GM12801 (cell line): ENCODE measurements around the gene LIX1L.

ENCODE experiments used
- TF ChIP-seq, protein P1 (sequence below): IDR thresholded peaks from one replicate; pipeline ENCODE4 v1.5.1; 2011; ENCODE audit warnings: control low read depth; ENCODE audit not compliant: insufficient read length; ENCODE audit errors: extremely low read depth

LIX1L gene

DNA sequence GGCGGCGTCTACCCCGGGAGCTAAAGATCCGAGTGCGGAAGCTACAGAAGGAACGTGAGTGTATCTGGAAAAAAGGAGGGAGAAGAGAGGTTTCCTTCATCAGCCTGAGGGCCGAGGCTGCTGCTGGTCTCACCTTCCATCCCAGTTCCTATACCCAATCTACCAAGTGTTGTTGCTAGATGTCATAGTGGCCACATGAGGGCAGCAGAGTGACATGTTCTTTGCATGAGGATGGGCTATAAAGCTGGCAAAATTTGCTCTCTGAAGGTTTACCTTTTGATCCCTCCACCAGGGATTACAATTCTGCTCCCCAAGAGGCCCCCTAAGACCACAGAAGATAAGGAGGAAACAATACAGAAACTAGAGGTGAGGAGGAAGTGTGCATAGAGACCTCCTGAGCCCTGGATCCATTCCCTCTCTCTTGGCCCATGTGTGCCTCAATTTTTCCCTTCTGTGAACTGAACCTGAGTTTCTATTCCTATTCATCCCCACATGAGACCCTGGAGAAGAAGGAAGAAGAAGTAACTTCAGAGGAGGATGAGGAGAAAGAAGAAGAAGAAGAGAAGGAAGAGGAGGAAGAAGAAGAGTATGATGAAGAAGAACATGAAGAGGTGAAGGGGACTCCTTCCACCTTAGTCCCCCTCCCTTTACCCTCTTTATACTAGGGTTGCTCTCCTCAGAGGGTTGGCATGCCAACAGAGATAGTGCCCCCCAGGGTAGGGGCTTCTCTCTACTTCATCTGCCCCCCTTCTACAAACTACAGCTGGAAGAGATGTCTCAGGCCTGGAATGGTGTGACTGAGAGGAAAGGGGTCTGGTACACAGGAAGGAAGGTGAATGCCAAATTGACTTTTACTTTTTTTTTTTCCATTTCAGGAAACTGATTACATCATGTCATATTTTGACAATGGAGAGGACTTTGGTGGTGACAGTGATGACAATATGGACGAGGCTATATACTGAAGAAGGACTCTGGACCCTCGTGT lies 20.0 kb upstream of the LIX1L start:
- TF ChIP-seq, protein P1, sequence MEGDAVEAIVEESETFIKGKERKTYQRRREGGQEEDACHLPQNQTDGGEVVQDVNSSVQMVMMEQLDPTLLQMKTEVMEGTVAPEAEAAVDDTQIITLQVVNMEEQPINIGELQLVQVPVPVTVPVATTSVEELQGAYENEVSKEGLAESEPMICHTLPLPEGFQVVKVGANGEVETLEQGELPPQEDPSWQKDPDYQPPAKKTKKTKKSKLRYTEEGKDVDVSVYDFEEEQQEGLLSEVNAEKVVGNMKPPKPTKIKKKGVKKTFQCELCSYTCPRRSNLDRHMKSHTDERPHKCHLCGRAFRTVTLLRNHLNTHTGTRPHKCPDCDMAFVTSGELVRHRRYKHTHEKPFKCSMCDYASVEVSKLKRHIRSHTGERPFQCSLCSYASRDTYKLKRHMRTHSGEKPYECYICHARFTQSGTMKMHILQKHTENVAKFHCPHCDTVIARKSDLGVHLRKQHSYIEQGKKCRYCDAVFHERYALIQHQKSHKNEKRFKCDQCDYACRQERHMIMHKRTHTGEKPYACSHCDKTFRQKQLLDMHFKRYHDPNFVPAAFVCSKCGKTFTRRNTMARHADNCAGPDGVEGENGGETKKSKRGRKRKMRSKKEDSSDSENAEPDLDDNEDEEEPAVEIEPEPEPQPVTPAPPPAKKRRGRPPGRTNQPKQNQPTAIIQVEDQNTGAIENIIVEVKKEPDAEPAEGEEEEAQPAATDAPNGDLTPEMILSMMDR = no peak

DNA sequence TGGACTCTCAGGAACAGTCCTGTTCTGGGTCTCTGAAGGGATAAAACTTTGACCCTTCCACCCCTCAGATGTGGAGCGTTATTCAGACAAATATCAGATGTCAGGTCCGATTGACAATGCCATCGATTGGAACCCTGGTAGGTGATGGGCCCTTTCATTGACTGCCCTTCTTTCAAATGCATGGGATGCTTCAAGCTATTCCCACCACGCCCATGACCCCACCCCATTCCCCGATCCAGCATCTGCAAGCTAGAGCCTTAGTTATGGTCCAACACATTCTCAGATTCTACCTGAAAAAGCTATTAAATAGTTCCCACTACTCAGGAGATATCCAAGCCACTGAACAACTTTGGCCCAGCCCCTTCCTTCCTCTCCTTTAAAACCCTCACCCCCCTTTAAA lies 19.2 kb upstream of the LIX1L start:
- TF ChIP-seq, protein P1 = no peak

DNA sequence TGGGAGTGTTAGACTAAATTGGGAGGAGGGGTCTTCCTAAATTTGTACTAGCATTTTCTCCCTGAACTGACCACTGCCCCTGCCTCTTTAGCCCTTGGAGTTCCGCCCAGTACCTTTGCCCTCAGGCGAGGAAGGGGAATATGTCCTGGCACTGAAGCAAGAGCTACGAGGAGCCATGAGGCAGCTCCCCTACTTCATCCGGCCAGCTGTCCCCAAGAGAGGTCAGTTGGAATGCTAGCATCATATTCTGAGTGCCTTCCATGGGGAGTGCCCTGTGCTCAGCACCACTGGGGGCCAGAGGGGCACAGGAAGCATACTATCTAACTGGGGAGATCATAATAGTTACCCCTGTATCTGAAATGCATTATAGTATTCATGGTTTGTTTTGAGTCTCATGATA lies 17.4 kb upstream of the LIX1L start:
- TF ChIP-seq, protein P1 = no peak

DNA sequence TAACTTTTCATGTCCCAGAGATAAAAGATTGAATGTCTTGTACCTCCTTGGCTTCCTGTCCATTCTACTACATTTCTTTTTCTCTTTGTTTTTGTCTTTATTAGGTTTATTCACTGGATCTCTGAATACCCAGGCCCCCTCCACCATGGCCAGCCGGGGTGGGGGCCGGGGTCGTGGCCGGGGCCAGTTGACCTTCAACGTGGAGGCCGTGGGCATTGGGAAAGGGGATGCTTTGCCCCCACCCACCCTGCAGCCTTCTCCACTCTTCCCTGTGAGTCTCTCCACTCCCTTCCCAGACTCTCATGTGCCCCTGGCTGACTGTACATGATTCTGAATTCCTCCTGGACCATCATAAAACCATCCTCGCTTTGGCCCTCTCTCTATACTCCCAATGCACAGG lies 16.9 kb upstream of the LIX1L start:
- TF ChIP-seq, protein P1 = no peak

DNA sequence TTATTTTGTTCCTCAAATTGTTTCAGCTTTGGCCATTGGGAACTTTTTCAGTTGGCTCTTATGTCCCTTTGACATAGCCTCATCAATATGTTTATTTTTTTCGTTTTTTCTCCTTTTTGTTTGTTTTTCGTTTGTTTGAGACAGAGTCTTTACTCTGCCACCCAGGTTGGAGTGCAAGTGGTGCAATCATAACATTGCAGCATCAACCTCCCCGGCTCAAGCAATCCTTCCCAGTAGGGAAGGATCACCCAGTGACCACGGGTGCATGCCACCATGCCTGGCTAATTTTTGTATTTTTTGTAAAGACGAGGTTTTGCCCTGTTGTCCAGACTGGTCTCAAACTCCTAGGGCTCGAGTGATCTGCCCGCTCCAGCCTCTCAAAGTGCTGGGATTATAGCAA lies 14.8 kb upstream of the LIX1L start:
- TF ChIP-seq, protein P1 = no peak

DNA sequence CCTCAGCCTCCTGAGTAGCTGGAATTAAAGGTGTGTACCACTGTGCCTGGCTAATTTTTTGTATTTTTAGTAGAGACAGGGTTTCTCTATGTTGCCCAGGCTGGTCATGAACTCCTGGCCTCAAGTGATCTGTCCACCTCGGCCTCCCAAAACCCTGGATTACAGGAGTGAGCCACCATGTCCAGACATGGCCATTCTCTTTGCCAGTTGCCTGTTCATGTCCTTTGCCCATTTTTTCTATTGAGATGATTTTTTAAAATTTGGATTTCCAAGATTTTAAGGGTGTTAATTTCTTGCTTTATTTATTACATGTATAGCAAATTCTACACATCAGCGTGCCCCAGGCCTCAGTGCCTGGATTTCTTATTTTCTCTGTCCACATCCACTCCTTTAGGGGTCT lies 9.5 kb upstream of the LIX1L start:
- TF ChIP-seq, protein P1 = no peak

DNA sequence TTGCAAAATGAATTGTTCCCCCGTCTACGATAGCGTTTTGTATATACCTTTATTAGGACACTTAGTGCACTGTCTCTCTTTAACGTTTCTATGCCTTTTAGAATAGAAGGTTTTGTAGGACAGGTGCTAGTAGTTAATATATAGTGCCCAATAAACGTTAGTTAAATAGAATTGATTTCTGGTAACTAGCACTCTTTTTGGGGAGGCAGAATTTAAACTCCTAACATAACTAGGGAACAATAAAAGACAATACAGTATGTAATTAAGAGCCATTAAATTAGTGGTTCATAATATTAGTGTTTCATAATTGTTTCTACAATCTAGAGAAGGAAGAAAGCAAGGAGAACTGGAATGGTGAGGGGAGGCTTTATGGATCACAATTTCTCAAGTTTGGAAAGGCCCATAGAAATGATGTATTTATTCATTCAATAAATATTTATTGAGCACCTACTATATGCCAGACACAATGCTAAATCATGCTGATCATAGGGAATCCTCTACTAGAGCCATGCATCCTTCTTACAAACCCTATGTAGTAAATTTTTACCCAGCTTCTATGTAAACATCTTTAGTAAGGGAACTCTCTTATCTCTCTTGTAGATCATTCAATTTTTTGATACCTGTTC lies 7.4 kb upstream of the LIX1L start:
- TF ChIP-seq, protein P1 = no peak
